IPS-18a (cell line): ENCODE results near the gene TTLL11.

Source experiments
- H3K27ac ChIP-seq: one replicate; pipeline ENCODE4 v1.5.1; 2013; ENCODE audit warnings: low read length
- H3K27me3 ChIP-seq: one replicate; pipeline ENCODE4 v1.6.1; 2013; ENCODE audit warnings: mild to moderate bottlenecking, low read length; ENCODE audit not compliant: control insufficient read depth, insufficient read depth
- H3K36me3 ChIP-seq: one replicate; pipeline ENCODE4 v1.6.1; 2013; ENCODE audit warnings: low read depth, low read length; ENCODE audit not compliant: control insufficient read depth
- H3K4me1 ChIP-seq: one replicate; pipeline ENCODE4 v1.6.1; 2013; ENCODE audit warnings: low read depth, low read length; ENCODE audit not compliant: control insufficient read depth
- H3K4me3 ChIP-seq: one replicate; pipeline ENCODE4 v1.5.1; 2013; ENCODE audit warnings: low read length
- H3K9ac ChIP-seq: one replicate; pipeline ENCODE4 v1.6.1; 2013; ENCODE audit warnings: mild to moderate bottlenecking, low read length, moderate library complexity
- H3K9me3 ChIP-seq: one replicate; pipeline ENCODE4 v1.6.1; 2013; ENCODE audit warnings: low read depth, low read length; ENCODE audit not compliant: control insufficient read depth

The TTLL11 gene

GRCh38 chr9:121859646-121860045 is 233.5 kb downstream of the TTLL11 start:
- Histone ChIP-seq H3K27me3 (no peaks in the 10 kb centered on the region), H3K4me3 (no peak overlapping the region), H3K4me1 (peaks cover 11% of the 10 kb centered on the region), H3K27ac (no peak overlapping the region), H3K9ac (no peak overlapping the region), H3K9me3 (no peaks in the 10 kb centered on the region), H3K36me3 (no peaks in the 10 kb centered on the region)

GRCh38 chr9:121858788-121859187 is 234.3 kb downstream of the TTLL11 start:
- Histone ChIP-seq H3K36me3 (no peaks in the 10 kb centered on the region), H3K9ac (no peak overlapping the region), H3K4me3 (no peak overlapping the region), H3K4me1 (peaks cover 11% of the 10 kb centered on the region), H3K27ac (no peak overlapping the region), H3K27me3 (no peaks in the 10 kb centered on the region), H3K9me3 (no peaks in the 10 kb centered on the region)

- Histone ChIP-seq H3K9me3 (no peaks in the 10 kb centered on the region), H3K9ac (no peak overlapping the region), H3K36me3 (no peaks in the 10 kb centered on the region), H3K27me3 (no peaks in the 10 kb centered on the region), H3K4me3 (no peak overlapping the region), H3K4me1 (peaks cover 3% of the 10 kb centered on the region), H3K27ac (no peak overlapping the region)
Observed at GRCh38 chr9:121857928-121858327, 235.2 kb downstream of the TTLL11 start.

- no peaks in the 10 kb centered on the region for H3K36me3 ChIP-seq
- H3K4me1 ChIP-seq: peaks cover 3% of the 10 kb centered on the region
- H3K9ac ChIP-seq: no peak overlapping the region
- H3K9me3 ChIP-seq: no peaks in the 10 kb centered on the region
- no peak overlapping the region for H3K4me3 ChIP-seq
- H3K27ac ChIP-seq: no peak overlapping the region
- H3K27me3 ChIP-seq: no peaks in the 10 kb centered on the region
Observed at GRCh38 chr9:121855476-121855875, 237.6 kb downstream of the TTLL11 start.

GRCh38 chr9:121853617-121854395 is 239.3 kb downstream of the TTLL11 start:
- Histone ChIP-seq H3K9me3 (no peaks in the 10 kb centered on the region), H3K27me3 (no peaks in the 10 kb centered on the region), H3K4me1 (peaks cover 3% of the 10 kb centered on the region), H3K27ac (no peak overlapping the region), H3K9ac (no peak overlapping the region), H3K4me3 (no peak overlapping the region), H3K36me3 (no peaks in the 10 kb centered on the region)

- no peak overlapping the region for H3K9ac ChIP-seq
- no peaks in the 10 kb centered on the region for H3K36me3 ChIP-seq
- H3K4me1 ChIP-seq: peaks cover 3% of the 10 kb centered on the region
- no peak overlapping the region for H3K4me3 ChIP-seq
- H3K9me3 ChIP-seq: no peaks in the 10 kb centered on the region
- no peaks in the 10 kb centered on the region for H3K27me3 ChIP-seq
- no peak overlapping the region for H3K27ac ChIP-seq
Observed at GRCh38 chr9:121852651-121853616, 240.2 kb downstream of the TTLL11 start.

- no peak overlapping the region for H3K9ac ChIP-seq
- no peaks in the 10 kb centered on the region for H3K36me3 ChIP-seq
- H3K4me3 ChIP-seq: no peak overlapping the region
- no peaks in the 10 kb centered on the region for H3K9me3 ChIP-seq
- no peak overlapping the region for H3K27ac ChIP-seq
- peaks cover 3% of the 10 kb centered on the region for H3K4me1 ChIP-seq
- H3K27me3 ChIP-seq: no peaks in the 10 kb centered on the region
Observed at GRCh38 chr9:121852241-121852640, 240.9 kb downstream of the TTLL11 start.

- Histone ChIP-seq H3K27me3 (no peaks in the 10 kb centered on the region), H3K4me1 (peaks cover 3% of the 10 kb centered on the region), H3K27ac (no peak overlapping the region)
Observed at GRCh38 chr9:121851641-121852091, 241.4 kb downstream of the TTLL11 start.

GRCh38 chr9:121850366-121850765 is 242.7 kb downstream of the TTLL11 start:
- Histone ChIP-seq H3K36me3 (no peaks in the 10 kb centered on the region), H3K9ac (no peak overlapping the region), H3K4me1 (no peaks in the 10 kb centered on the region), H3K27me3 (no peaks in the 10 kb centered on the region), H3K4me3 (no peak overlapping the region), H3K9me3 (no peaks in the 10 kb centered on the region), H3K27ac (no peak overlapping the region)

More at GRCh38 chr9:121851641-121852091, 241.4 kb downstream of the TTLL11 start:
- no peak overlapping the region for H3K4me3 ChIP-seq
- H3K9ac ChIP-seq: no peak overlapping the region
- H3K36me3 ChIP-seq: no peaks in the 10 kb centered on the region
- H3K9me3 ChIP-seq: no peaks in the 10 kb centered on the region

- H3K27ac ChIP-seq: no peak overlapping the region
- no peak overlapping the region for H3K4me3 ChIP-seq
- no peak overlapping the region for H3K9ac ChIP-seq
- H3K4me1 ChIP-seq: no peaks in the 10 kb centered on the region
- no peaks in the 10 kb centered on the region for H3K9me3 ChIP-seq
- H3K36me3 ChIP-seq: no peaks in the 10 kb centered on the region
- H3K27me3 ChIP-seq: no peaks in the 10 kb centered on the region
Observed at GRCh38 chr9:121849554-121849953, 243.6 kb downstream of the TTLL11 start.

GRCh38 chr9:121844562-121844961 is 248.5 kb downstream of the TTLL11 start:
- no peaks in the 10 kb centered on the region for H3K27me3 ChIP-seq
- H3K9me3 ChIP-seq: no peaks in the 10 kb centered on the region
- no peaks in the 10 kb centered on the region for H3K36me3 ChIP-seq
- no peak overlapping the region for H3K27ac ChIP-seq
- no peak overlapping the region for H3K4me3 ChIP-seq
- no peak overlapping the region for H3K9ac ChIP-seq
- no peaks in the 10 kb centered on the region for H3K4me1 ChIP-seq
